ENCODE measurements around the gene CCDC149. TPM values are rescaled to one million over a fixed set of nuclear protein-coding genes. Genes with fewer than 3 reads are reported as not detected.

Gene CCDC149
- total and polyA plus RNA-seq, 2 of the 4 experiments (the other 2 are of a cell fraction): 6.7 to 7.0 TPM

DNA sequence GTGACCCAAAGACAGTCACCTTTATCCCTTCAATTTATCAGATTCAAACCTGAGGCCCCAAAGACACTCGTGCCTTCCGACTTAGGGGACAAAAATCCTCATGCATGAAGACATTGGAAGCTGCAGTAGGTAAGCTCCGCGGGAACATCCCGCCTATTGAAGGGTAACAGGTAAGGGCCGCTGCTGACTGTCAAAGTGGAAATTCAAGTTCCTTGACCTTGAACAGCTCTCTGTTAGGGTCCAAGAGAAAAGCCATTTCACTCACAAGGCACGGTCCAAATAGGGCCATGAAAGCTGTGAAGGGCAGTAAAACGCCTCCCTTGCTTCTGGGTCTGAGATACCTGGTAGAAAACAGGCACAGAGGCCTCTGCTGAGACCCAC, 34.2 kb downstream of the CCDC149 start:
- DNase-seq (no peak), ATAC-seq (ENCODE audit: low read depth) (no peak)
- Histone ChIP-seq H3K4me1 (ENCODE audit: control insufficient read depth, insufficient read depth, low read length) (no peaks in the 10 kb centered on the region), H3K4me2 (ENCODE audit: low read depth, low read length) (no peak overlapping the region), H2BK15ac (ENCODE audit: low read depth, low read length) (no peak overlapping the region), H2AK9ac (replicated peaks; ENCODE audit: low read depth, low read length, poor library complexity) (no peak overlapping the region), H3K4me3 (ENCODE audit: insufficient read depth, low read depth, low read length) (no peak overlapping the region), H3K4ac (ENCODE audit: low read depth, low read length) (no peak overlapping the region), H3K9me1 (ENCODE audit: insufficient read depth, low read length) (no peaks in the 10 kb centered on the region), H3K23ac (ENCODE audit: low read depth, low read length) (no peak overlapping the region), H2AFZ (replicated peaks; ENCODE audit: low read length, poor library complexity) (no peak overlapping the region), H2AK5ac (ENCODE audit: low read depth, low read length) (no peak overlapping the region), H3K27ac (ENCODE audit: insufficient read depth, low read length) (no peak overlapping the region), H2BK120ac (ENCODE audit: low read depth, low read length) (no peak overlapping the region), H4K91ac (ENCODE audit: insufficient read depth, low read depth, low read length) (no peak overlapping the region), H3K9me3 (ENCODE audit: control insufficient read depth, insufficient read depth, low read length) (no peaks in the 10 kb centered on the region; the same call in 1 of the 2 replicates), H3K14ac (replicated peaks; ENCODE audit: low read depth, low read length) (no peak overlapping the region), H3K9ac (ENCODE audit: low read depth, low read length) (no peak overlapping the region), H2BK5ac (ENCODE audit: low read depth, low read length, poor library complexity, severe bottlenecking) (no peak overlapping the region), H3K36me3 (ENCODE audit: control insufficient read depth, insufficient read depth, low read length) (no peaks in the 10 kb centered on the region), H3K27me3 (ENCODE audit: control insufficient read depth, insufficient read depth, low read length) (no peaks in the 10 kb centered on the region), H2BK20ac (ENCODE audit: low read depth, low read length) (no peak overlapping the region), H4K8ac (ENCODE audit: low read depth in 2 of 2, low read length in 2 of 2) (no peak overlapping the region), H4K20me1 (ENCODE audit: insufficient read depth, low read length) (no peaks in the 10 kb centered on the region), H3K56ac (ENCODE audit: extremely low read depth, insufficient read depth, low read length) (no peak overlapping the region), H3K79me1 (ENCODE audit: low read depth in 1 of 2, low read length in 2 of 2) (no peaks in the 10 kb centered on the region), H4K5ac (ENCODE audit: low read depth, low read length) (no peak overlapping the region), H3K18ac (ENCODE audit: low read depth, low read length) (no peak overlapping the region)
- ChIA-PET POLR2A (ENCODE audit: unreplicated experiment) (no interaction called here), CTCF (interaction anchor here (0.6 kb wide), 1 partner anchor 1017 kb away, joined by 4 read pairs; no protein-coding TSS in a partner anchor)
- intact Hi-C loops (cut with micrococcal nuclease) (no loop called here), in situ Hi-C loops (cut with MboI; ENCODE audit: low sequenced_read_pairs) (no loop called here), dilution Hi-C loops (cut with HindIII; ENCODE audit: low sequenced_read_pairs, unreplicated experiment) (no loop called here)
- BruUV-seq (replicated peaks): no TSS peak
- TF ChIP-seq RCOR1 (IDR thresholded peaks at IDR 0.05; ENCODE audit: insufficient replicate concordance, low read length) (no peak), RAD21 (IDR thresholded peaks at IDR 0.05; ENCODE audit: low read length) (no peak), MAZ (IDR thresholded peaks at IDR 0.05; ENCODE audit: borderline replicate concordance, low read depth, low read length) (no peak), MXI1 (IDR thresholded peaks at IDR 0.05; ENCODE audit: borderline replicate concordance, low read depth, low read length) (no peak), POLR2A (IDR thresholded peaks at IDR 0.05; ENCODE audit: low read depth, low read length) (no peak), NFE2L2 (IDR thresholded peaks at IDR 0.05; ENCODE audit: low read depth, low read length) (no peak), MAFK (IDR thresholded peaks at IDR 0.05; ENCODE audit: low read depth, low read length) (no peak), BHLHE40 (IDR thresholded peaks at IDR 0.05; ENCODE audit: low read depth, low read length) (no peak)
- WGBS, 2 experiments (ENCODE audit: extremely low coverage in 2 of 2, insufficient read length in 1 of 2): no CpG with 5 or more reads among the region's 8 CpGs

Measured in IMR-90 (cell line).